ENCODE measurements around the gene CEPT1. TPM values are rescaled to one million over a fixed set of nuclear protein-coding genes. Genes with fewer than 3 reads are reported as not detected.

Gene CEPT1
- total RNA-seq, 2 donors from 2014 or later = 34.5 to 41.6 TPM

- Mint-ChIP-seq H3K27me3 (no peaks in the 10 kb centered on the region), H3K9me3 (no peaks in the 10 kb centered on the region), H3K4me3 (peak overlapping the region; percentile 98), H3K4me1 (ENCODE audit: low read depth in 2 of 2) (peaks cover 67 to 71% of the 10 kb centered on the region in 2 donors), H3K36me3 (peaks cover 6% of the 10 kb centered on the region), H3K27ac (peak overlapping the region; percentile 94 to 99)
- ATAC-seq (no peak), DNase-seq (ENCODE audit: low spot score) (no peak)
Observed at GRCh38 chr1:111202707-111203623, 62.9 kb downstream of the CEPT1 start.

- Mint-ChIP-seq H3K27ac (peak overlapping the region; percentile 94 to 99), H3K4me1 (ENCODE audit: low read depth in 2 of 2) (peaks cover 62 to 63% of the 10 kb centered on the region in 2 donors), H3K27me3 (no peaks in the 10 kb centered on the region), H3K36me3 (no peaks in the 10 kb centered on the region), H3K4me3 (peak overlapping the region; percentile 98), H3K9me3 (no peaks in the 10 kb centered on the region)
- DNase-seq (ENCODE audit: low spot score) (peak; percentile 92), ATAC-seq (peak; percentile 78 to 82)
Observed at GRCh38 chr1:111203681-111204200, 63.7 kb downstream of the CEPT1 start.

GRCh38 chr1:111204201-111204982 lies 64.4 kb downstream of the CEPT1 start:
- ATAC-seq = peak; percentile 79 to 80
- Mint-ChIP-seq H3K9me3 (no peaks in the 10 kb centered on the region), H3K4me1 (ENCODE audit: low read depth in 2 of 2) (peaks cover 60% of the 10 kb centered on the region in 2 donors), H3K27ac (peak overlapping the region; percentile 84 to 94), H3K4me3 (peak overlapping the region; percentile 98), H3K27me3 (no peaks in the 10 kb centered on the region), H3K36me3 (no peaks in the 10 kb centered on the region)
- DNase-seq (ENCODE audit: low spot score) = peak; percentile 79

GRCh38 chr1:111204983-111205713 lies 65.1 kb downstream of the CEPT1 start:
- DNase-seq (ENCODE audit: low spot score) = no peak
- ATAC-seq = no peak
- peak overlapping the region; percentile 66 to 84 for H3K27ac Mint-ChIP-seq
- H3K27me3 Mint-ChIP-seq = no peaks in the 10 kb centered on the region
- peaks cover 54 to 55% of the 10 kb centered on the region in 2 donors for H3K4me1 Mint-ChIP-seq (ENCODE audit: low read depth in 2 of 2)
- peak overlapping the region; percentile 98 for H3K4me3 Mint-ChIP-seq
- no peaks in the 10 kb centered on the region for H3K36me3 Mint-ChIP-seq
- no peaks in the 10 kb centered on the region for H3K9me3 Mint-ChIP-seq

GRCh38 chr1:111205714-111206050 lies 65.7 kb downstream of the CEPT1 start:
- H3K4me3 Mint-ChIP-seq = peak overlapping the region; percentile 98
- DNase-seq (ENCODE audit: low spot score) (no peak), ATAC-seq (no peak)
- peaks cover 49% of the 10 kb centered on the region in 2 donors for H3K4me1 Mint-ChIP-seq (ENCODE audit: low read depth in 2 of 2)
- no peaks in the 10 kb centered on the region for H3K9me3 Mint-ChIP-seq
- H3K27ac Mint-ChIP-seq = peak overlapping the region; percentile 66 to 84
- no peaks in the 10 kb centered on the region for H3K27me3 Mint-ChIP-seq
- H3K36me3 Mint-ChIP-seq = no peaks in the 10 kb centered on the region

DNA sequence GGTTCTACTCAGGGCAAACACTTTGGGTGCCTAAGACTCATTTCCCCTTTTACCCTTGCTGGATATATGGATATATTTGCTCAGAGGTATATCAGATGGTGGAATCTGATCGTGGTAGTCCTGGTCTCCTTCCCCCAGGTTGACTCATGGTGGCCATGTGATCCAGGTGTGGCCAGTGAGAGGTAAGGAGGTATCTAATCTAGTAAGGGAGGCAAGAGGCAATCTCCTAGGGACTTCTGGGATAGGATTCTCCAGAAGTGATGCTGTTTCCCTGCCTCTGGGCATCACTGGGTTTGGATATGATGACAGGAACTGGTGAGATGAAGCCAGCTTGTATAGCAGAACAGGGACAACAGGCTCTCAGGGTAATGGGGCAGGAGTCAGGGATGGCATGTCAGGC lies 68.9 kb downstream of the CEPT1 start:
- H3K4me3 Mint-ChIP-seq = no peak overlapping the region
- peaks cover 33 to 35% of the 10 kb centered on the region in 2 donors for H3K4me1 Mint-ChIP-seq (ENCODE audit: low read depth in 2 of 2)

GRCh38 chr1:111209622-111210021 lies 69.6 kb downstream of the CEPT1 start:
- H3K4me3 Mint-ChIP-seq = no peak overlapping the region
- no peak overlapping the region for H3K27ac Mint-ChIP-seq
- H3K36me3 Mint-ChIP-seq = no peaks in the 10 kb centered on the region
- H3K4me1 Mint-ChIP-seq (ENCODE audit: low read depth in 2 of 2) = peaks cover 40 to 42% of the 10 kb centered on the region in 2 donors
- no peak for ATAC-seq
- no peaks in the 10 kb centered on the region for H3K9me3 Mint-ChIP-seq
- H3K27me3 Mint-ChIP-seq = no peaks in the 10 kb centered on the region
- DNase-seq (ENCODE audit: low spot score) = no peak

More for the DNA sequence above, 68.9 kb downstream of the CEPT1 start:
- DNase-seq (ENCODE audit: low spot score) (no peak), ATAC-seq (no peak)
- no peaks in the 10 kb centered on the region for H3K27me3 Mint-ChIP-seq
- no peaks in the 10 kb centered on the region for H3K36me3 Mint-ChIP-seq
- no peaks in the 10 kb centered on the region for H3K9me3 Mint-ChIP-seq
- H3K27ac Mint-ChIP-seq = no peak overlapping the region

DNA sequence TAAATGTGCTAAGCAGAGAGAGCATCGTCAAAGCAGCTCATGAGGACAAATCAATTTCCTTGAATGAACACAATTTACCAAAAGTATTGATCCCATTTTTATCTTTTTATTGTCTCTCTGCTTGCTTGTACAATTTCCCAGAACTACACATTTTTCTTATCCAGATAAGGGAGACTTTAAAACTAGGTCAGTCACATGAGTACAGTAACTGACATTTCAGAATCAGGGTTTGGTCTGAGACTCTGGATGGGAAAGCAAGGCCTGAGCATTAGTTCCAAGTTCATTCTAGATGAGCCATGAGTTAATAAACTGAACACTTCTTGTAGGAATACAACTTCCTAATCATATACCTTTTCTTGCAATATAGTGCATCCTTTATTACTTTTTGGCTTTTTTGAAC lies 71.9 kb downstream of the CEPT1 start:
- no peak overlapping the region for H3K4me3 Mint-ChIP-seq
- peaks cover 43 to 47% of the 10 kb centered on the region in 2 donors for H3K4me1 Mint-ChIP-seq (ENCODE audit: low read depth in 2 of 2)
- no peak for DNase-seq (ENCODE audit: low spot score)
- no peaks in the 10 kb centered on the region for H3K27me3 Mint-ChIP-seq
- ATAC-seq = no peak
- no peaks in the 10 kb centered on the region for H3K36me3 Mint-ChIP-seq
- H3K9me3 Mint-ChIP-seq = no peaks in the 10 kb centered on the region
- H3K27ac Mint-ChIP-seq = no peak overlapping the region

- peak overlapping the region; percentile 72 for H3K4me3 Mint-ChIP-seq
- H3K9me3 Mint-ChIP-seq = no peaks in the 10 kb centered on the region
- ATAC-seq (no peak), DNase-seq (ENCODE audit: low spot score) (no peak)
- no peaks in the 10 kb centered on the region for H3K27me3 Mint-ChIP-seq
- peaks cover 51 to 52% of the 10 kb centered on the region in 2 donors for H3K4me1 Mint-ChIP-seq (ENCODE audit: low read depth in 2 of 2)
- H3K27ac Mint-ChIP-seq = peak overlapping the region; percentile 85 to 87
- no peaks in the 10 kb centered on the region for H3K36me3 Mint-ChIP-seq
Observed at GRCh38 chr1:111212634-111213335, 72.8 kb downstream of the CEPT1 start.

DNA sequence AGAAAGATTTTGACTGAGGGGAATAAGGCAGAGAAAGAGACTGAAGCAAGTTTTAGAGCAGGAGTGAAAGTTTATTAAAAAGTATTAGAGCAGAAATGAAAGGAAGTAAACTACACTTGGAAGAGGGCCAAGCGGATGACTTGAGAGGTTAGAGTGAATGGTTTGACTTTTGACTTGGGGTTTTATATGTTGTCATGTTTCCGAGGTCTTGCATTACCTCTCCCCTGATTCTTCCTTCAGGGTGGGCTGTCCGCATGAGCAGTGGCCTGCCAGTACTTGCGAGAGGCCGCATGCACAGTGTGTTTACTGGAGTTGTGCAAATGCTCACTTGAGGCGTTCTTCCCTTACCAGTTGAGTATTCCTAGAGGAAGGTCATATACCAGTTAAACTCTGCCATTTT lies 73.4 kb downstream of the CEPT1 start:
- Mint-ChIP-seq H3K9me3 (no peaks in the 10 kb centered on the region), H3K27me3 (no peaks in the 10 kb centered on the region), H3K4me3 (peak overlapping the region; percentile 72), H3K27ac (peak overlapping the region; percentile 85 to 87), H3K4me1 (ENCODE audit: low read depth in 2 of 2) (peaks cover 57 to 58% of the 10 kb centered on the region in 2 donors), H3K36me3 (no peaks in the 10 kb centered on the region)
- no peak for DNase-seq (ENCODE audit: low spot score)
- no peak for ATAC-seq

GRCh38 chr1:111214074-111214801 lies 74.2 kb downstream of the CEPT1 start:
- H3K27ac Mint-ChIP-seq = peak overlapping the region; percentile 85 to 87
- DNase-seq (ENCODE audit: low spot score) (no peak), ATAC-seq (peak in 1 of 2 donors; percentile 36)
- no peaks in the 10 kb centered on the region for H3K9me3 Mint-ChIP-seq
- H3K36me3 Mint-ChIP-seq = no peaks in the 10 kb centered on the region
- no peaks in the 10 kb centered on the region for H3K27me3 Mint-ChIP-seq
- H3K4me1 Mint-ChIP-seq (ENCODE audit: low read depth in 2 of 2) = peaks cover 60 to 65% of the 10 kb centered on the region in 2 donors
- H3K4me3 Mint-ChIP-seq = peak overlapping the region; percentile 72

GRCh38 chr1:111214884-111215283 lies 74.9 kb downstream of the CEPT1 start:
- H3K36me3 Mint-ChIP-seq = no peaks in the 10 kb centered on the region
- no peak for ATAC-seq

More at GRCh38 chr1:111214884-111215283, 74.9 kb downstream of the CEPT1 start:
- DNase-seq (ENCODE audit: low spot score) = no peak
- H3K27me3 Mint-ChIP-seq = no peaks in the 10 kb centered on the region
- peaks cover 67 to 71% of the 10 kb centered on the region in 2 donors for H3K4me1 Mint-ChIP-seq (ENCODE audit: low read depth in 2 of 2)
- peak overlapping the region; percentile 72 for H3K4me3 Mint-ChIP-seq
- peak overlapping the region; percentile 85 to 87 for H3K27ac Mint-ChIP-seq
- no peaks in the 10 kb centered on the region for H3K9me3 Mint-ChIP-seq
